AML-193 (cell line): ENCODE data around the gene UBQLN4.

Source experiments
- DNase-seq, 2 experiments: peaks; one replicate each; lab custom pipeline; 2025; lab: John Stamatoyannopoulos, UW

UBQLN4 gene

GRCh38 chr1:156053768-156054499 lies at the start of gene UBQLN4:
Gene UBQLN4, minus strand, starts transcription at chr1:156053798. Its CDS starts 97 bp downstream, at chr1:156053701.
- DNase-seq = peak; percentile 63 to 66

- no peak for DNase-seq
Observed at GRCh38 chr1:156102633-156103511, 49.3 kb upstream of the UBQLN4 start.

GRCh38 chr1:156101880-156102279 lies 48.3 kb upstream of the UBQLN4 start:
- DNase-seq = no peak

- no peak for DNase-seq
Observed at GRCh38 chr1:156100205-156100995, 46.8 kb upstream of the UBQLN4 start.

- DNase-seq = no peak
Observed at GRCh38 chr1:156099282-156099681, 45.7 kb upstream of the UBQLN4 start.

- DNase-seq = no peak
Observed at GRCh38 chr1:156098784-156099183, 45.2 kb upstream of the UBQLN4 start.

- DNase-seq = no peak
Observed at GRCh38 chr1:156097499-156098178, 44.0 kb upstream of the UBQLN4 start.

GRCh38 chr1:156096640-156097391 lies 43.2 kb upstream of the UBQLN4 start:
- DNase-seq = peak; percentile 85 to 89

GRCh38 chr1:156095906-156096508 lies 42.4 kb upstream of the UBQLN4 start:
- DNase-seq = no peak

GRCh38 chr1:156091610-156092009 lies 38.0 kb upstream of the UBQLN4 start:
- no peak for DNase-seq

GRCh38 chr1:156090840-156091188 lies 37.2 kb upstream of the UBQLN4 start:
- peak; percentile 42 to 59 for DNase-seq

- DNase-seq = no peak
Observed at GRCh38 chr1:156090138-156090839, 36.7 kb upstream of the UBQLN4 start.

GRCh38 chr1:156089704-156090103 lies 36.1 kb upstream of the UBQLN4 start:
- no peak for DNase-seq

GRCh38 chr1:156086256-156086662 lies 32.7 kb upstream of the UBQLN4 start:
- no peak for DNase-seq

GRCh38 chr1:156083800-156084790 lies 30.5 kb upstream of the UBQLN4 start:
- DNase-seq = no peak

GRCh38 chr1:156082309-156083091 lies 28.9 kb upstream of the UBQLN4 start, which contains the start of gene MEX3A:
Gene MEX3A, minus strand, starts transcription at chr1:156082465. Its CDS starts 467 bp downstream, at chr1:156081998.
- DNase-seq = peak; percentile 21 to 30

GRCh38 chr1:156081917-156082308 lies 28.3 kb upstream of the UBQLN4 start:
- DNase-seq = no peak
